Thoracic aorta (tissue), 2 donors: ENCODE data around the gene MIS18A. TPM values are rescaled to one million over a fixed set of nuclear protein-coding genes. Genes with fewer than 3 reads are reported as not detected.

ENCODE experiments used
- ATAC-seq: fragments of 150-250 bp; one replicate; pipeline ENCODE4 v1.8.0; 2017; ENCODE audit warnings: low read depth; ENCODE audit not compliant: insufficient number of reproducible peaks, low FRiP score
- DNase-seq: peaks from one replicate; pipeline ENCODE4 v3.0.0-alpha.2; 2020; ENCODE audit warnings: low spot score
- H3K27ac ChIP-seq, 2 donors: fragments of 200-600 bp; sonication (generic); 1 replicate in 1 of 2; 2 replicates in 1 of 2; pipeline ENCODE4 v1.5.1; 2016; ENCODE audit warnings: mild to moderate bottlenecking in 2 of 2, moderate library complexity in 2 of 2
- H3K27me3 ChIP-seq: fragments of 200-600 bp; sonication (generic); replicated peaks from 2 replicates; pipeline ENCODE4 v1.6.0; 2016; ENCODE audit warnings: mild to moderate bottlenecking; ENCODE audit not compliant: insufficient read depth
- H3K36me3 ChIP-seq: fragments of 200-600 bp; sonication (generic); one replicate; pipeline ENCODE4 v1.5.1; 2016
- H3K4me1 ChIP-seq, 2 donors: fragments of 200-600 bp; sonication (generic); 1 replicate in 1 of 2; 2 replicates in 1 of 2; pipeline versions ENCODE4 v1.5.1 to v1.6.0; 2016; ENCODE audit warnings: low read depth in 2 of 2, mild to moderate bottlenecking in 1 of 2; ENCODE audit not compliant: control insufficient read depth in 1 of 2
- H3K4me3 ChIP-seq: fragments of 200-600 bp; sonication (generic); 2 replicates; pipeline ENCODE4 v1.5.1; 2016; ENCODE audit warnings: mild to moderate bottlenecking
- H3K9me3 ChIP-seq: fragments of 200-600 bp; sonication (generic); 2 replicates; pipeline ENCODE4 v1.5.1; 2016
- CTCF ChIP-seq: fragments of 200-600 bp; sonication (generic); IDR thresholded peaks from one replicate; pipeline ENCODE4 v1.5.1; 2019; ENCODE audit warnings: antibody characterized with exemption
- total RNA-seq, 2 donors: library from RNA; depleted of rRNA; stranded (reverse); fragments of >200 nt; gene quantifications; one replicate each; pipeline versions ENCODE4 v1.1.0 to v1.2.3, GENCODE V29; 2016

Gene MIS18A
- total RNA-seq, 2 donors from 2014 or later: 3.7 to 4.6 TPM

DNA sequence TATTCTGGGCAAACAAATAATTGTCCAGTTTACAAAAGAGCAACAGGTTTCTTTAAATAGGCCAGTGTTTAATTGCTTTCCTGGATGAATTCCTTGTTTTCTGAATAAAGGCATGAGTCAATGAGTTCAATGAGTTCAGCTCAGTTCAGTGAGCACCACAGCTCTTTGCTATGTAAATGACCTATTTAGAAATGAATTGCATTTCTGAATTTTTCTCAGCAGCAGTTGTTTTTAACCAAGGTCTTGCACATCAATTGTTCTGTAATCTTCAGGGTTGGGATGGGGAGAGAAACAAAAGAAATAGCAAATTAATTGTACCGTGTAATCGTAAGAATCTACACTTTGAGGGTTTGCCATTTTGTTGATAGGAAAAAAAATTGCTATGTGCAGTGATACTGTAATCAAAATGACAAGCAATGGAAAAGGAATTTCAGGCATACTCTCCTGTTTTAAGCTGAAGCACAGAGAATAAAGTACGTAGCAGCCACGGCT, 45.7 kb downstream of the MIS18A start:
- Histone ChIP-seq H3K36me3 (no peaks in the 10 kb centered on the region), H3K4me3 (no peak overlapping the region), H3K4me1 (no peaks in the 10 kb centered on the region), H3K27me3 (no peaks in the 10 kb centered on the region), H3K27ac (no peak overlapping the region), H3K9me3 (no peaks in the 10 kb centered on the region)
- no peak for TF ChIP-seq CTCF
- DNase-seq: no peak
- ATAC-seq: no peak

DNA sequence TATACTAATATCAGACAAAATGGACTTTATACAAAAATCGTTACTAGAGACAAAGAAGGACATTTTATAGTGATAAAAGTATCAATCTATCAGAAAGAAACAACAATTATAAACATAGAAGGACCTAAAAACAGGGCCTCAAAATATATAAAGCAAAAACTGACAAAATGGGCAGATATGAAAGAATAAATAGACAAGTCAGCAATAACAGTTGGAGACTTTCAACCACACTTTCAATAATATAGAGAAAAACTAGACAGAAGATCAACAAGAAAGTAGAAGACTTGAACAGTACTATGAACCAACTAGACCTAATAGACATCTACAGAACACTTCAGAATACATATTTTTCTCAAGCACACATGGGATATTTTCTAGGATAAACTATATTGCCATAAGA, 52.4 kb downstream of the MIS18A start:
- no peaks in the 10 kb centered on the region for H3K9me3 ChIP-seq
- no peak overlapping the region for H3K27ac ChIP-seq
- ATAC-seq (no peak), DNase-seq (no peak)
- no peaks in the 10 kb centered on the region for H3K36me3 ChIP-seq
- TF ChIP-seq CTCF: no peak
- H3K27me3 ChIP-seq: no peaks in the 10 kb centered on the region
- H3K4me3 ChIP-seq: no peak overlapping the region
- no peaks in the 10 kb centered on the region for H3K4me1 ChIP-seq

Other genes starting within 250 kb of the MIS18A start
- not detected for gene MRAP, start 19.8 kb upstream of the MIS18A start, total RNA-seq
- 10 to 100 TPM; 35.1 to 64.8 TPM for gene URB1, start 114.0 kb upstream of the MIS18A start, total RNA-seq
- 100 to 1,000 TPM in 1 of 2 donors, 10 to 100 TPM in 1; 81.2 to 115 TPM for gene EVA1C, start 133.7 kb upstream of the MIS18A start, total RNA-seq